ELF-1 (cell line): ENCODE measurements around the gene FOXK1.

Source experiments
- DNase-seq: peaks from one replicate; pipeline ENCODE4 v3.0.0-alpha.2; 2016; ENCODE audit warnings: low read depth, low spot score

The FOXK1 gene

GRCh38 chr7:4722308-4722707 is 40.2 kb downstream of the FOXK1 start:
- DNase-seq, result no peak

- no peak for DNase-seq
These were observed 41.0 kb downstream of the FOXK1 start for GRCh38 chr7:4722960-4723630.

GRCh38 chr7:4724648-4725013 is 42.5 kb downstream of the FOXK1 start:
- DNase-seq, result peak; percentile 61

- DNase-seq, result peak; percentile 95
These were observed 43.1 kb downstream of the FOXK1 start for GRCh38 chr7:4725014-4725849.

GRCh38 chr7:4725850-4726450 is 43.9 kb downstream of the FOXK1 start:
- no peak for DNase-seq

GRCh38 chr7:4726566-4726965 is 44.5 kb downstream of the FOXK1 start:
- DNase-seq, result no peak

GRCh38 chr7:4727914-4728705 is 46.0 kb downstream of the FOXK1 start:
- no peak for DNase-seq

GRCh38 chr7:4729266-4729665 is 47.2 kb downstream of the FOXK1 start:
- DNase-seq, result no peak

- no peak for DNase-seq
These were observed 48.2 kb downstream of the FOXK1 start for GRCh38 chr7:4730276-4730675.

GRCh38 chr7:4730971-4731370 is 48.9 kb downstream of the FOXK1 start:
- no peak for DNase-seq

- peak; percentile 68 for DNase-seq
These were observed 49.7 kb downstream of the FOXK1 start for GRCh38 chr7:4731803-4732202.

- no peak for DNase-seq
These were observed 51.9 kb downstream of the FOXK1 start for GRCh38 chr7:4733936-4734528.

- DNase-seq, result no peak
These were observed 52.7 kb downstream of the FOXK1 start for GRCh38 chr7:4734587-4735345.

- DNase-seq, result no peak
These were observed 55.2 kb downstream of the FOXK1 start for GRCh38 chr7:4737300-4737699.

- peak; percentile 91 for DNase-seq
These were observed 56.8 kb downstream of the FOXK1 start for GRCh38 chr7:4738711-4739527.

- peak; percentile 73 for DNase-seq
These were observed 57.5 kb downstream of the FOXK1 start for GRCh38 chr7:4739528-4739992.

- no peak for DNase-seq
These were observed 58.7 kb downstream of the FOXK1 start for GRCh38 chr7:4740796-4741195.

- no peak for DNase-seq
These were observed 60.0 kb downstream of the FOXK1 start for GRCh38 chr7:4742051-4742573.

- DNase-seq, result no peak
These were observed 60.8 kb downstream of the FOXK1 start for GRCh38 chr7:4742852-4743251.
